GM10248 (cell line): ENCODE data around the gene DIABLO.

Source experiments
- CTCF ChIA-PET: fragments of 300-600 bp; sonication (Branson Sonifier 250); formaldehyde crosslinking; extraction: SDS; loops from one replicate; lab custom pipeline; 2021; ENCODE audit warnings: antibody characterized with exemption; lab: Yijun Ruan, JAX
- POLR2A ChIA-PET: fragments of 350-650 bp; sonication (Branson Sonifier 250); formaldehyde crosslinking; extraction: SDS; loops from one replicate; lab custom pipeline; 2020; ENCODE audit warnings: antibody characterized with exemption; lab: Yijun Ruan, JAX
- DNase-seq: peaks from one replicate; pipeline ENCODE4 v3.0.0; 2012; ENCODE audit errors: extremely low spot score
- TF ChIP-seq, protein P1 (sequence below): IDR thresholded peaks from 2 replicates; pipeline ENCODE4 v1.5.1; 2012; ENCODE audit warnings: mild to moderate bottlenecking, low read depth; ENCODE audit errors: extremely low read depth, missing control alignments, control extremely low read depth

DIABLO gene

DNA sequence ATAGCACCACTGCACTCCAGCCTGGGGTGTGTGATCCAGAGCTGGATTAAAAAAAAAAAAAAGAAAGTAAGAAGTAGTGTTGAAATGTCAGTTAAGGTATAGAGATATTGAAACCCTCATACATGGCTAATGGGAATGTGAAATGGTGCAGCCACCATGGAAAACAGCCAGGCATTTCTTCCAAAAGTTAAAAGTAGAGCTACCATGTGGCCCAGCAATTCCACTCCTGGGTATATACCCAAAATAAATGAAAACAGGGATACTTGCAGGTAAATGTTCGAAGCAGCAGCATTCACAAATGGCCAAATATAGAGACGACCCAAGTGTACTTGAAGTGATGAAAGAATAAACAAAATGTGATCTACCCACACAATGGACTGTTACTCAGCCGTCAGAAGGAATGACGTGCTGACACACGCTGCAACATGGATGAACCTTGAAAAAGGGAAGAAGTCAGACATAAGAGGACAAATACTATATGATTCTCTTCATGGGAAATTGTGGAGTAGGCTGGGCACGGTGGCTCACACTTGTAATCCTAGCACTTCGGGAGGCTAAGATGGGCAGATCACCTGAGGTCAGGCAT, 67.1 kb downstream of the DIABLO start:
- no peak for DNase-seq
- POLR2A ChIA-PET: interaction anchor here (0.7 kb wide), 1 partner anchor 62 kb away, joined by 3 read pairs; no protein-coding TSS in a partner anchor
- TF ChIP-seq, protein P1, sequence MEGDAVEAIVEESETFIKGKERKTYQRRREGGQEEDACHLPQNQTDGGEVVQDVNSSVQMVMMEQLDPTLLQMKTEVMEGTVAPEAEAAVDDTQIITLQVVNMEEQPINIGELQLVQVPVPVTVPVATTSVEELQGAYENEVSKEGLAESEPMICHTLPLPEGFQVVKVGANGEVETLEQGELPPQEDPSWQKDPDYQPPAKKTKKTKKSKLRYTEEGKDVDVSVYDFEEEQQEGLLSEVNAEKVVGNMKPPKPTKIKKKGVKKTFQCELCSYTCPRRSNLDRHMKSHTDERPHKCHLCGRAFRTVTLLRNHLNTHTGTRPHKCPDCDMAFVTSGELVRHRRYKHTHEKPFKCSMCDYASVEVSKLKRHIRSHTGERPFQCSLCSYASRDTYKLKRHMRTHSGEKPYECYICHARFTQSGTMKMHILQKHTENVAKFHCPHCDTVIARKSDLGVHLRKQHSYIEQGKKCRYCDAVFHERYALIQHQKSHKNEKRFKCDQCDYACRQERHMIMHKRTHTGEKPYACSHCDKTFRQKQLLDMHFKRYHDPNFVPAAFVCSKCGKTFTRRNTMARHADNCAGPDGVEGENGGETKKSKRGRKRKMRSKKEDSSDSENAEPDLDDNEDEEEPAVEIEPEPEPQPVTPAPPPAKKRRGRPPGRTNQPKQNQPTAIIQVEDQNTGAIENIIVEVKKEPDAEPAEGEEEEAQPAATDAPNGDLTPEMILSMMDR: no peak
- CTCF ChIA-PET: interaction anchor here (0.9 to 1.6 kb wide), 8 partner anchors 8 to 364 kb away, joined by 3 to 7 read pairs (median 3); partner anchors contain the start of gene LRRC43
